GM23338 (cell line): ENCODE data around the gene SH3TC1. TPM values are rescaled to one million over a fixed set of nuclear protein-coding genes. Genes with fewer than 3 reads are reported as not detected.

ENCODE experiments used
- ATAC-seq: fragments of 200-7000 bp; cut with Tn5 transposase; 3 replicates; pipeline ENCODE4 v1.9.1; 2020
- DNase-seq: peaks from one replicate; pipeline ENCODE4 v3.0.0-alpha.2; 2015; ENCODE audit warnings: low spot score
- H2AFZ ChIP-seq: fragments of 200-600 bp; sonication (generic); 2 replicates; pipeline ENCODE4 v1.8.0; 2016; ENCODE audit warnings: antibody characterized with exemption, mild to moderate bottlenecking, moderate library complexity
- H3F3A ChIP-seq: fragments of 200-600 bp; sonication (generic); replicated peaks from 2 replicates; pipeline ENCODE4 v1.8.0; 2017; ENCODE audit warnings: antibody characterized with exemption, mixed run types, low read depth
- H3K27ac ChIP-seq: fragments of 200-600 bp; sonication (generic); 2 replicates; pipeline ENCODE4 v1.6.1; 2016; ENCODE audit warnings: low read depth
- H3K27me3 ChIP-seq: fragments of 200-600 bp; sonication (generic); 2 replicates; pipeline ENCODE4 v1.8.0; 2016; ENCODE audit warnings: mild to moderate bottlenecking, mixed run types, moderate library complexity; ENCODE audit not compliant: insufficient read depth
- H3K36me3 ChIP-seq: fragments of 200-600 bp; sonication (generic); 2 replicates; pipeline ENCODE4 v1.8.0; 2016; ENCODE audit warnings: mild to moderate bottlenecking; ENCODE audit not compliant: insufficient read depth
- H3K4me1 ChIP-seq: fragments of 200-600 bp; sonication (generic); 2 replicates; pipeline ENCODE4 v1.8.0; 2016; ENCODE audit warnings: mild to moderate bottlenecking, moderate library complexity; ENCODE audit not compliant: insufficient read depth
- H3K4me2 ChIP-seq: fragments of 200-600 bp; sonication (generic); 2 replicates; pipeline ENCODE4 v1.7.1; 2017; ENCODE audit warnings: mixed run types
- H3K4me3 ChIP-seq: fragments of 200-600 bp; sonication (generic); 2 replicates; pipeline ENCODE4 v1.6.1; 2016; ENCODE audit warnings: mixed run types
- H3K79me2 ChIP-seq: fragments of 200-600 bp; sonication (generic); replicated peaks from 2 replicates; pipeline ENCODE4 v1.8.0; 2017; ENCODE audit warnings: mild to moderate bottlenecking; ENCODE audit not compliant: insufficient read depth
- H3K9me2 ChIP-seq: fragments of 200-600 bp; sonication (generic); 2 replicates; pipeline ENCODE4 v1.8.0; 2017; ENCODE audit not compliant: insufficient read depth
- H4K20me1 ChIP-seq: fragments of 200-600 bp; sonication (generic); replicated peaks from 2 replicates; pipeline ENCODE4 v1.8.0; 2017; ENCODE audit warnings: mild to moderate bottlenecking; ENCODE audit not compliant: insufficient read depth
- H3K27ac Mint-ChIP-seq: 2 replicates; pipeline ENCODE4 v1.8.0; 2020; ENCODE audit warnings: inconsistent platforms, mild to moderate bottlenecking, moderate library complexity, mixed read lengths
- H3K27me3 Mint-ChIP-seq: 3 replicates; pipeline ENCODE4 v1.8.0; 2022; ENCODE audit warnings: low read depth, mild to moderate bottlenecking, moderate library complexity, mixed read lengths, inconsistent platforms; ENCODE audit not compliant: insufficient read depth, poor library complexity
- H3K36me3 Mint-ChIP-seq: 3 replicates; pipeline ENCODE4 v1.8.0; 2021; ENCODE audit warnings: low read depth, mild to moderate bottlenecking, inconsistent platforms, moderate library complexity, mixed read lengths
- H3K4me1 Mint-ChIP-seq: 3 replicates; pipeline ENCODE4 v1.8.0; 2020; ENCODE audit warnings: mild to moderate bottlenecking, inconsistent platforms, mixed read lengths
- H3K4me3 Mint-ChIP-seq: 3 replicates; pipeline ENCODE4 v1.8.0; 2021; ENCODE audit warnings: moderate library complexity, mild to moderate bottlenecking, inconsistent platforms, mixed read lengths
- H3K9me3 Mint-ChIP-seq: 3 replicates; pipeline ENCODE4 v1.8.0; 2020; ENCODE audit warnings: moderate library complexity, mild to moderate bottlenecking, inconsistent platforms, mixed read lengths
- EZH2phosphoT487 ChIP-seq: fragments of 200-600 bp; sonication (generic); IDR thresholded peaks from one replicate; pipeline ENCODE4 v1.8.1; 2018; ENCODE audit warnings: antibody characterized with exemption; ENCODE audit not compliant: unreplicated experiment
- NANOG ChIP-seq: IDR thresholded peaks from 2 replicates; pipeline ENCODE4 v1.6.1; 2016; ENCODE audit warnings: antibody characterized with exemption, borderline replicate concordance
- POLR2AphosphoS5 ChIP-seq: IDR thresholded peaks from 2 replicates; pipeline ENCODE4 v1.6.1; 2016; ENCODE audit warnings: antibody characterized with exemption, low read depth
- STAT1 ChIP-seq: IDR thresholded peaks from one replicate; pipeline ENCODE4 v1.6.1; 2016; ENCODE audit warnings: antibody characterized with exemption; ENCODE audit not compliant: unreplicated experiment
- ZNF114 ChIP-seq: fragments of 250-450 bp; sonication (Bioruptor Pico); IDR thresholded peaks from 2 replicates; pipeline ENCODE4 v1.5.0; 2020; ENCODE audit warnings: mild to moderate bottlenecking, moderate library complexity
- ZNF331 ChIP-seq: fragments of 250-450 bp; sonication (Bioruptor Pico); IDR thresholded peaks from 2 replicates; pipeline ENCODE4 v1.5.0; 2020; ENCODE audit warnings: low read depth, mild to moderate bottlenecking, moderate library complexity
- polyA plus RNA-seq: library from polyadenylated mRNA; unstranded; fragments of >200 nt; fragmentation: Nextera tagmentation; extraction: Ambion mirVana; gene quantifications from 2 replicates; pipeline ENCODE4 v1.2.1, GENCODE V29; 2016
- total RNA-seq: library from RNA; depleted of rRNA; stranded (reverse); fragments of >200 nt; shearing (Covaris generic); gene quantifications from 2 replicates; pipeline ENCODE4 v1.2.3, GENCODE V29; 2014
- TF ChIP-seq, protein P1 (sequence below), 2 experiments: fragments of 200-600 bp in 1 of 2; sonication (generic) in 1 of 2; conservative IDR thresholded peaks; 2 replicates each; pipeline versions ENCODE4 v1.5.1 to v1.6.1; 2016 to 2017; ENCODE audit warnings: antibody characterized with exemption in 2 of 2, low read depth in 2 of 2, mild to moderate bottlenecking in 2 of 2, moderate library complexity in 1 of 2
- TF ChIP-seq, protein P2 (sequence below): IDR thresholded peaks from one replicate; pipeline ENCODE4 v1.6.1; 2018; ENCODE audit warnings: antibody characterized with exemption; ENCODE audit not compliant: unreplicated experiment
- TF ChIP-seq, protein P3 (sequence below): fragments of 250-450 bp; sonication (Bioruptor Pico); IDR thresholded peaks from 2 replicates; pipeline ENCODE4 v1.5.0; 2020; ENCODE audit warnings: mild to moderate bottlenecking, moderate library complexity

The SH3TC1 gene
- total and polyA plus RNA-seq, 2 experiments from 2014 or later, result 0.07 TPM; not detected in 1

- Mint-ChIP-seq H3K36me3 (no peaks in the 10 kb centered on the region), H3K4me3 (no peak overlapping the region), H3K27me3 (peaks cover 7% of the 10 kb centered on the region), H3K27ac (no peak overlapping the region; the same call in none of the 2 replicates), H3K9me3 (no peaks in the 10 kb centered on the region), H3K4me1 (peaks cover 6% of the 10 kb centered on the region)
- Histone ChIP-seq H3K27ac (no peak overlapping the region), H3K4me1 (no peaks in the 10 kb centered on the region), H3K4me2 (no peak overlapping the region), H3K9me2 (no peaks in the 10 kb centered on the region), H3K79me2 (no peaks in the 10 kb centered on the region), H4K20me1 (no peaks in the 10 kb centered on the region), H3K27me3 (no peaks in the 10 kb centered on the region), H3K36me3 (no peaks in the 10 kb centered on the region), H3K4me3 (no peak overlapping the region), H3F3A (no peaks in the 10 kb centered on the region), H2AFZ (no peak overlapping the region)
- no peak for DNase-seq
- no peak for ATAC-seq
- no peak for TF ChIP-seq POLR2AphosphoS5
- no peak for TF ChIP-seq NANOG
- TF ChIP-seq ZNF331 (CRISPR knock-in tag), result no peak
- TF ChIP-seq, protein P1, sequence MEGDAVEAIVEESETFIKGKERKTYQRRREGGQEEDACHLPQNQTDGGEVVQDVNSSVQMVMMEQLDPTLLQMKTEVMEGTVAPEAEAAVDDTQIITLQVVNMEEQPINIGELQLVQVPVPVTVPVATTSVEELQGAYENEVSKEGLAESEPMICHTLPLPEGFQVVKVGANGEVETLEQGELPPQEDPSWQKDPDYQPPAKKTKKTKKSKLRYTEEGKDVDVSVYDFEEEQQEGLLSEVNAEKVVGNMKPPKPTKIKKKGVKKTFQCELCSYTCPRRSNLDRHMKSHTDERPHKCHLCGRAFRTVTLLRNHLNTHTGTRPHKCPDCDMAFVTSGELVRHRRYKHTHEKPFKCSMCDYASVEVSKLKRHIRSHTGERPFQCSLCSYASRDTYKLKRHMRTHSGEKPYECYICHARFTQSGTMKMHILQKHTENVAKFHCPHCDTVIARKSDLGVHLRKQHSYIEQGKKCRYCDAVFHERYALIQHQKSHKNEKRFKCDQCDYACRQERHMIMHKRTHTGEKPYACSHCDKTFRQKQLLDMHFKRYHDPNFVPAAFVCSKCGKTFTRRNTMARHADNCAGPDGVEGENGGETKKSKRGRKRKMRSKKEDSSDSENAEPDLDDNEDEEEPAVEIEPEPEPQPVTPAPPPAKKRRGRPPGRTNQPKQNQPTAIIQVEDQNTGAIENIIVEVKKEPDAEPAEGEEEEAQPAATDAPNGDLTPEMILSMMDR (conservative IDR thresholded peaks at IDR 0.05; ENCODE audit: low read depth in 2 of 2), result no peak
- TF ChIP-seq, protein P2, sequence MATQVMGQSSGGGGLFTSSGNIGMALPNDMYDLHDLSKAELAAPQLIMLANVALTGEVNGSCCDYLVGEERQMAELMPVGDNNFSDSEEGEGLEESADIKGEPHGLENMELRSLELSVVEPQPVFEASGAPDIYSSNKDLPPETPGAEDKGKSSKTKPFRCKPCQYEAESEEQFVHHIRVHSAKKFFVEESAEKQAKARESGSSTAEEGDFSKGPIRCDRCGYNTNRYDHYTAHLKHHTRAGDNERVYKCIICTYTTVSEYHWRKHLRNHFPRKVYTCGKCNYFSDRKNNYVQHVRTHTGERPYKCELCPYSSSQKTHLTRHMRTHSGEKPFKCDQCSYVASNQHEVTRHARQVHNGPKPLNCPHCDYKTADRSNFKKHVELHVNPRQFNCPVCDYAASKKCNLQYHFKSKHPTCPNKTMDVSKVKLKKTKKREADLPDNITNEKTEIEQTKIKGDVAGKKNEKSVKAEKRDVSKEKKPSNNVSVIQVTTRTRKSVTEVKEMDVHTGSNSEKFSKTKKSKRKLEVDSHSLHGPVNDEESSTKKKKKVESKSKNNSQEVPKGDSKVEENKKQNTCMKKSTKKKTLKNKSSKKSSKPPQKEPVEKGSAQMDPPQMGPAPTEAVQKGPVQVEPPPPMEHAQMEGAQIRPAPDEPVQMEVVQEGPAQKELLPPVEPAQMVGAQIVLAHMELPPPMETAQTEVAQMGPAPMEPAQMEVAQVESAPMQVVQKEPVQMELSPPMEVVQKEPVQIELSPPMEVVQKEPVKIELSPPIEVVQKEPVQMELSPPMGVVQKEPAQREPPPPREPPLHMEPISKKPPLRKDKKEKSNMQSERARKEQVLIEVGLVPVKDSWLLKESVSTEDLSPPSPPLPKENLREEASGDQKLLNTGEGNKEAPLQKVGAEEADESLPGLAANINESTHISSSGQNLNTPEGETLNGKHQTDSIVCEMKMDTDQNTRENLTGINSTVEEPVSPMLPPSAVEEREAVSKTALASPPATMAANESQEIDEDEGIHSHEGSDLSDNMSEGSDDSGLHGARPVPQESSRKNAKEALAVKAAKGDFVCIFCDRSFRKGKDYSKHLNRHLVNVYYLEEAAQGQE, result no peak
- TF ChIP-seq EZH2phosphoT487, result no peak
- no peak for TF ChIP-seq STAT1
- TF ChIP-seq ZNF114 (CRISPR knock-in tag), result no peak
- TF ChIP-seq, protein P3, sequence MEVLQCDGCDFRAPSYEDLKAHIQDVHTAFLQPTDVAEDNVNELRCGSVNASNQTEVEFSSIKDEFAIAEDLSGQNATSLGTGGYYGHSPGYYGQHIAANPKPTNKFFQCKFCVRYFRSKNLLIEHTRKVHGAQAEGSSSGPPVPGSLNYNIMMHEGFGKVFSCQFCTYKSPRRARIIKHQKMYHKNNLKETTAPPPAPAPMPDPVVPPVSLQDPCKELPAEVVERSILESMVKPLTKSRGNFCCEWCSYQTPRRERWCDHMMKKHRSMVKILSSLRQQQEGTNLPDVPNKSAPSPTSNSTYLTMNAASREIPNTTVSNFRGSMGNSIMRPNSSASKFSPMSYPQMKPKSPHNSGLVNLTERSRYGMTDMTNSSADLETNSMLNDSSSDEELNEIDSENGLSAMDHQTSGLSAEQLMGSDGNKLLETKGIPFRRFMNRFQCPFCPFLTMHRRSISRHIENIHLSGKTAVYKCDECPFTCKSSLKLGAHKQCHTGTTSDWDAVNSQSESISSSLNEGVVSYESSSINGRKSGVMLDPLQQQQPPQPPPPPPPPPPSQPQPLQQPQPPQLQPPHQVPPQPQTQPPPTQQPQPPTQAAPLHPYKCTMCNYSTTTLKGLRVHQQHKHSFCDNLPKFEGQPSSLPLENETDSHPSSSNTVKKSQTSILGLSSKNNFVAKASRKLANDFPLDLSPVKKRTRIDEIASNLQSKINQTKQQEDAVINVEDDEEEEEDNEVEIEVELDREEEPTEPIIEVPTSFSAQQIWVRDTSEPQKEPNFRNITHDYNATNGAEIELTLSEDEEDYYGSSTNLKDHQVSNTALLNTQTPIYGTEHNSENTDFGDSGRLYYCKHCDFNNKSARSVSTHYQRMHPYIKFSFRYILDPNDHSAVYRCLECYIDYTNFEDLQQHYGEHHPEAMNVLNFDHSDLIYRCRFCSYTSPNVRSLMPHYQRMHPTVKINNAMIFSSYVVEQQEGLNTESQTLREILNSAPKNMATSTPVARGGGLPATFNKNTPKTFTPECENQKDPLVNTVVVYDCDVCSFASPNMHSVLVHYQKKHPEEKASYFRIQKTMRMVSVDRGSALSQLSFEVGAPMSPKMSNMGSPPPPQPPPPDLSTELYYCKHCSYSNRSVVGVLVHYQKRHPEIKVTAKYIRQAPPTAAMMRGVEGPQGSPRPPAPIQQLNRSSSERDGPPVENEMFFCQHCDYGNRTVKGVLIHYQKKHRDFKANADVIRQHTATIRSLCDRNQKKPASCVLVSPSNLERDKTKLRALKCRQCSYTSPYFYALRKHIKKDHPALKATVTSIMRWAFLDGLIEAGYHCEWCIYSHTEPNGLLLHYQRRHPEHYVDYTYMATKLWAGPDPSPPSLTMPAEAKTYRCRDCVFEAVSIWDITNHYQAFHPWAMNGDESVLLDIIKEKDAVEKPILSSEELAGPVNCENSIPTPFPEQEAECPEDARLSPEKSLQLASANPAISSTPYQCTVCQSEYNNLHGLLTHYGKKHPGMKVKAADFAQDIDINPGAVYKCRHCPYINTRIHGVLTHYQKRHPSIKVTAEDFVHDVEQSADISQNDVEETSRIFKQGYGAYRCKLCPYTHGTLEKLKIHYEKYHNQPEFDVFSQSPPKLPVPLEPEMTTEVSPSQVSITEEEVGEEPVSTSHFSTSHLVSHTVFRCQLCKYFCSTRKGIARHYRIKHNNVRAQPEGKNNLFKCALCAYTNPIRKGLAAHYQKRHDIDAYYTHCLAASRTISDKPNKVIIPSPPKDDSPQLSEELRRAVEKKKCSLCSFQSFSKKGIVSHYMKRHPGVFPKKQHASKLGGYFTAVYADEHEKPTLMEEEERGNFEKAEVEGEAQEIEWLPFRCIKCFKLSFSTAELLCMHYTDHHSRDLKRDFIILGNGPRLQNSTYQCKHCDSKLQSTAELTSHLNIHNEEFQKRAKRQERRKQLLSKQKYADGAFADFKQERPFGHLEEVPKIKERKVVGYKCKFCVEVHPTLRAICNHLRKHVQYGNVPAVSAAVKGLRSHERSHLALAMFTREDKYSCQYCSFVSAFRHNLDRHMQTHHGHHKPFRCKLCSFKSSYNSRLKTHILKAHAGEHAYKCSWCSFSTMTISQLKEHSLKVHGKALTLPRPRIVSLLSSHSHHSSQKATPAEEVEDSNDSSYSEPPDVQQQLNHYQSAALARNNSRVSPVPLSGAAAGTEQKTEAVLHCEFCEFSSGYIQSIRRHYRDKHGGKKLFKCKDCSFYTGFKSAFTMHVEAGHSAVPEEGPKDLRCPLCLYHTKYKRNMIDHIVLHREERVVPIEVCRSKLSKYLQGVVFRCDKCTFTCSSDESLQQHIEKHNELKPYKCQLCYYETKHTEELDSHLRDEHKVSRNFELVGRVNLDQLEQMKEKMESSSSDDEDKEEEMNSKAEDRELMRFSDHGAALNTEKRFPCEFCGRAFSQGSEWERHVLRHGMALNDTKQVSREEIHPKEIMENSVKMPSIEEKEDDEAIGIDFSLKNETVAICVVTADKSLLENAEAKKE (CRISPR knock-in tag), result no peak
Measured at GRCh38 chr4:8200302-8200975, 1.3 kb downstream of the SH3TC1 start.
